ENCODE data around the gene POMGNT2. TPM values are rescaled to one million over a fixed set of nuclear protein-coding genes. Genes with fewer than 3 reads are reported as not detected.

Gene POMGNT2
- total and polyA plus RNA-seq, 2 donors (not counting 1 experiment from before 2014, with no cell fraction given) = 2.8 to 3.1 TPM

- Histone ChIP-seq H3K9me3 (ENCODE audit: control extremely low read depth in 1 of 3, control insufficient read depth in 2 of 3, insufficient read depth in 1 of 3, low read length in 2 of 3) (no peaks in the 10 kb centered on the region), H3K4me1 (ENCODE audit: control insufficient read depth in 2 of 2, insufficient read depth in 2 of 2, low read length in 2 of 2) (no peaks in the 10 kb centered on the region), H3K27ac (ENCODE audit: low read length in 2 of 2) (no peak overlapping the region), H3K4me2 (replicated peaks; ENCODE audit: low read depth, low read length, poor library complexity, severe bottlenecking) (no peak overlapping the region), H3K79me2 (ENCODE audit: control insufficient read depth, insufficient read depth, low read length) (peaks cover 2% of the 10 kb centered on the region), H2AFZ (ENCODE audit: insufficient read depth, low read depth, low read length, poor library complexity, severe bottlenecking) (no peak overlapping the region), H4K20me1 (ENCODE audit: control insufficient read depth, insufficient read depth, low read length, poor library complexity, severe bottlenecking) (no peaks in the 10 kb centered on the region), H3K9ac (ENCODE audit: low read length) (no peak overlapping the region), H3K36me3 (replicated peaks in 1 of 2; ENCODE audit: control extremely low read depth in 1 of 2, control insufficient read depth in 1 of 2, extremely low read depth in 1 of 2, insufficient read depth in 2 of 2, low read length in 1 of 2) (no peaks in the 10 kb centered on the region), H3K4me3 (ENCODE audit: control extremely low read depth in 1 of 5, extremely low read depth in 1 of 5, insufficient read depth in 1 of 5, low read depth in 2 of 5, low read length in 4 of 5) (no peak overlapping the region), H3K27me3 (replicated peaks in 1 of 4; ENCODE audit: control extremely low read depth in 1 of 4, control insufficient read depth in 3 of 4, insufficient read depth in 4 of 4, low read length in 3 of 4) (no peaks in the 10 kb centered on the region)
- ChIA-PET POLR2A (no interaction called here), CTCF (no interaction called here)
- H3K27ac Mint-ChIP-seq = no peak overlapping the region
- no peaks in the 10 kb centered on the region for H3K27me3 Mint-ChIP-seq
- H3K9me3 Mint-ChIP-seq (ENCODE audit: insufficient read depth) = no peaks in the 10 kb centered on the region
- intact Hi-C loops (cut with micrococcal nuclease) = no loop called here
- DNase-seq (no peak), ATAC-seq (ENCODE audit: low read depth) (no peak)
- no peak overlapping the region for H3K4me3 Mint-ChIP-seq
- 94% methylated on average over 3 of the region's 5 CpGs for WGBS (ENCODE audit: insufficient coverage)
- TF ChIP-seq, protein P1, sequence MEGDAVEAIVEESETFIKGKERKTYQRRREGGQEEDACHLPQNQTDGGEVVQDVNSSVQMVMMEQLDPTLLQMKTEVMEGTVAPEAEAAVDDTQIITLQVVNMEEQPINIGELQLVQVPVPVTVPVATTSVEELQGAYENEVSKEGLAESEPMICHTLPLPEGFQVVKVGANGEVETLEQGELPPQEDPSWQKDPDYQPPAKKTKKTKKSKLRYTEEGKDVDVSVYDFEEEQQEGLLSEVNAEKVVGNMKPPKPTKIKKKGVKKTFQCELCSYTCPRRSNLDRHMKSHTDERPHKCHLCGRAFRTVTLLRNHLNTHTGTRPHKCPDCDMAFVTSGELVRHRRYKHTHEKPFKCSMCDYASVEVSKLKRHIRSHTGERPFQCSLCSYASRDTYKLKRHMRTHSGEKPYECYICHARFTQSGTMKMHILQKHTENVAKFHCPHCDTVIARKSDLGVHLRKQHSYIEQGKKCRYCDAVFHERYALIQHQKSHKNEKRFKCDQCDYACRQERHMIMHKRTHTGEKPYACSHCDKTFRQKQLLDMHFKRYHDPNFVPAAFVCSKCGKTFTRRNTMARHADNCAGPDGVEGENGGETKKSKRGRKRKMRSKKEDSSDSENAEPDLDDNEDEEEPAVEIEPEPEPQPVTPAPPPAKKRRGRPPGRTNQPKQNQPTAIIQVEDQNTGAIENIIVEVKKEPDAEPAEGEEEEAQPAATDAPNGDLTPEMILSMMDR (IDR thresholded peaks at IDR 0.05) = no peak
- no peak for TF ChIP-seq EZH2 (IDR thresholded peaks at IDR 0.05; ENCODE audit: borderline replicate concordance, insufficient read depth, low read depth, low read length, poor library complexity, severe bottlenecking)
- peaks cover 7% of the 10 kb centered on the region for H3K4me1 Mint-ChIP-seq
These were observed 10.5 kb downstream of the POMGNT2 start for GRCh38 chr3:43095370-43095769.

- no peak for ATAC-seq (ENCODE audit: low read depth)
- H3K9me3 Mint-ChIP-seq (ENCODE audit: insufficient read depth) = no peaks in the 10 kb centered on the region
These were observed 11.0 kb downstream of the POMGNT2 start for GRCh38 chr3:43094851-43095250.

More at GRCh38 chr3:43094851-43095250, 11.0 kb downstream of the POMGNT2 start:
- intact Hi-C loops (cut with micrococcal nuclease) = no loop called here
- TF ChIP-seq, protein P1 (IDR thresholded peaks at IDR 0.05) = no peak
- no peak for TF ChIP-seq EZH2 (IDR thresholded peaks at IDR 0.05; ENCODE audit: borderline replicate concordance, insufficient read depth, low read depth, low read length, poor library complexity, severe bottlenecking)
- H3K9me3 ChIP-seq (ENCODE audit: control extremely low read depth in 1 of 3, control insufficient read depth in 2 of 3, insufficient read depth in 1 of 3, low read length in 2 of 3) = no peaks in the 10 kb centered on the region
- H3K27me3 Mint-ChIP-seq = no peaks in the 10 kb centered on the region
- H3K27ac ChIP-seq (ENCODE audit: low read length in 2 of 2) = no peak overlapping the region
- H3K4me3 Mint-ChIP-seq = no peak overlapping the region
- H3K36me3 ChIP-seq (replicated peaks in 1 of 2; ENCODE audit: control extremely low read depth in 1 of 2, control insufficient read depth in 1 of 2, extremely low read depth in 1 of 2, insufficient read depth in 2 of 2, low read length in 1 of 2) = no peaks in the 10 kb centered on the region
- H4K20me1 ChIP-seq (ENCODE audit: control insufficient read depth, insufficient read depth, low read length, poor library complexity, severe bottlenecking) = no peaks in the 10 kb centered on the region
- no peak overlapping the region for H3K4me2 ChIP-seq (replicated peaks; ENCODE audit: low read depth, low read length, poor library complexity, severe bottlenecking)
- no peak overlapping the region for H3K27ac Mint-ChIP-seq
- no peak for DNase-seq
- ChIA-PET CTCF (no interaction called here), POLR2A (no interaction called here)
- H3K4me1 ChIP-seq (ENCODE audit: control insufficient read depth in 2 of 2, insufficient read depth in 2 of 2, low read length in 2 of 2) = no peaks in the 10 kb centered on the region
- 90% methylated on average over 4 of the region's 4 CpGs for WGBS (ENCODE audit: insufficient coverage)
- H3K79me2 ChIP-seq (ENCODE audit: control insufficient read depth, insufficient read depth, low read length) = peaks cover 2% of the 10 kb centered on the region
- no peaks in the 10 kb centered on the region for H3K27me3 ChIP-seq (replicated peaks in 1 of 4; ENCODE audit: control extremely low read depth in 1 of 4, control insufficient read depth in 3 of 4, insufficient read depth in 4 of 4, low read length in 3 of 4)
- peaks cover 7% of the 10 kb centered on the region for H3K4me1 Mint-ChIP-seq
- H2AFZ ChIP-seq (ENCODE audit: insufficient read depth, low read depth, low read length, poor library complexity, severe bottlenecking) = no peak overlapping the region
- no peak overlapping the region for H3K4me3 ChIP-seq (ENCODE audit: control extremely low read depth in 1 of 5, extremely low read depth in 1 of 5, insufficient read depth in 1 of 5, low read depth in 2 of 5, low read length in 4 of 5)
- H3K9ac ChIP-seq (ENCODE audit: low read length) = no peak overlapping the region
